ENCODE results near the gene CDC40. TPM values are rescaled to one million over a fixed set of nuclear protein-coding genes. Genes with fewer than 3 reads are reported as not detected.

Gene CDC40
- total and polyA plus RNA-seq, 9 of the 15 experiments (the other 6 are each of a cell fraction or from before 2014, with no cell fraction given) = 9.7 to 26.3 (median 15.7) TPM

GRCh38 chr6:110246378-110246777 is 66.2 kb downstream of the CDC40 start (continued):
- TF ChIP-seq ARID3B (CRISPR knock-in tag; IDR thresholded peaks at IDR 0.05; ENCODE audit: borderline replicate concordance) (no peak), RNF219 (CRISPR knock-in tag; IDR thresholded peaks at IDR 0.05) (no peak), ZBTB34 (CRISPR knock-in tag; IDR thresholded peaks at IDR 0.05) (no peak), RCOR1 (IDR thresholded peaks at IDR 0.05; ENCODE audit: borderline replicate concordance in 1 of 2, low read depth in 2 of 2, low read length in 2 of 2) (no peak), ZFX (CRISPR knock-in tag; IDR thresholded peaks at IDR 0.05) (no peak), ZNF586 (CRISPR knock-in tag; conservative IDR thresholded peaks at IDR 0.05) (no peak), TAF1 (IDR thresholded peaks at IDR 0.05; ENCODE audit: control insufficient read depth, extremely low read depth, insufficient read depth, low read length, severe bottlenecking) (no peak), CXXC5 (CRISPR knock-in tag; IDR thresholded peaks at IDR 0.05) (no peak), BRCA1 (IDR thresholded peaks at IDR 0.05) (no peak), BRCA1 (CRISPR knock-in tag; IDR thresholded peaks at IDR 0.05) (no peak)
